PFSK-1 (cell line): ENCODE measurements around the gene SNRNP70.
A peak's percentile ranks its signal among the peaks of the same experiment; 100 is the strongest.

Experiments used
- FOXP2 ChIP-seq: optimal IDR thresholded peaks from 2 replicates; pipeline ENCODE3; 2011; ENCODE audit warnings: borderline replicate concordance, control low read depth, inconsistent platforms; ENCODE audit not compliant: insufficient read depth; ENCODE audit errors: extremely low read length, extremely low read depth
- POLR2AphosphoS5 ChIP-seq: IDR thresholded peaks from 2 replicates; pipeline ENCODE4 v1.6.1; 2012; ENCODE audit warnings: low read depth, mild to moderate bottlenecking, control low read depth, low read length, moderate library complexity
- REST ChIP-seq, 2 experiments: IDR thresholded peaks; 2 replicates each; pipeline versions ENCODE4 v1.6.1 to v1.8.0; 2011 to 2012; ENCODE audit warnings: low read depth in 2 of 2, low read length in 2 of 2, control low read depth in 1 of 2, inconsistent platforms in 1 of 2, mild to moderate bottlenecking in 1 of 2, moderate library complexity in 1 of 2; ENCODE audit not compliant: insufficient read depth in 1 of 2
- SIN3A ChIP-seq: IDR thresholded peaks from 2 replicates; pipeline ENCODE4 v1.6.1; 2012; ENCODE audit warnings: mild to moderate bottlenecking, low read length, moderate library complexity, borderline replicate concordance; ENCODE audit not compliant: insufficient read depth
- TAF1 ChIP-seq: IDR thresholded peaks from 2 replicates; pipeline ENCODE4 v1.6.1; 2012; ENCODE audit warnings: low read length, control low read depth, borderline replicate concordance; ENCODE audit not compliant: insufficient read depth

GRCh38 chr19:49157445-49158224 is 72.4 kb downstream of the SNRNP70 start, which contains the start of gene TRPM4:
- TF ChIP-seq POLR2AphosphoS5 = peak; percentile 85
- no peak for TF ChIP-seq REST (IDR thresholded peaks at IDR 0.05; ENCODE audit: insufficient read depth in 1 of 2, low read depth in 2 of 2, low read length in 2 of 2)
- TF ChIP-seq TAF1 = no peak
- TF ChIP-seq SIN3A = no peak; the same call in 1 of the 2 replicates
- TF ChIP-seq FOXP2 = peak; percentile 30
